Occipital lobe (tissue), 2 donors: ENCODE data around the gene WWP2. TPM values are rescaled to one million over a fixed set of nuclear protein-coding genes. Genes with fewer than 3 reads are reported as not detected.
A peak's percentile ranks its signal among the peaks of the same experiment; 100 is the strongest.

Experiments
- small RNA-seq: library from RNA; depleted of rRNA; stranded (forward); fragments of <200 nt; gene quantifications from one replicate; pipeline ENCODE3, GENCODE V24; 2014
- total RNA-seq: library from RNA; depleted of rRNA; stranded (reverse); fragments of >200 nt; gene quantifications from one replicate; pipeline ENCODE4 v1.2.3, GENCODE V29; 2014

The WWP2 gene
- total RNA-seq, 1 donor from 2014 or later: 15.9 TPM

Small RNAs within 50 kb of the gene (small RNA-seq; reads per million reads assigned to genes)
- gene AC026468.1 (not detected), gene MIR140 (42.4 reads per million, percentile 95 among the genes with 10 or more reads in this experiment), gene RF00091 (not detected)

Other genes with a start within 250 kb of the WWP2 start
- 17.0 TPM for gene NFAT5, start 196.4 kb upstream of the WWP2 start, total RNA-seq
- gene NQO1, start 35.8 kb upstream of the WWP2 start, total RNA-seq: 8.4 TPM
- gene NOB1, start 7.4 kb upstream of the WWP2 start, total RNA-seq: 11.1 TPM
- not detected for gene CLEC18A, start 189.0 kb downstream of the WWP2 start, total RNA-seq